HepG2 (cell line): Measurements from ENCODE around the gene LONP1. TPM values are rescaled to one million over a fixed set of nuclear protein-coding genes. Genes with fewer than 3 reads are reported as not detected.

Experiments
- GATAD2A ChIP-seq: IDR thresholded peaks from 2 replicates; pipeline ENCODE4 v1.6.1; 2016
- KLF16 ChIP-seq, 2 experiments: sonication (generic) in 1 of 2; formaldehyde crosslinking in 1 of 2; IDR thresholded peaks; 2 replicates each; pipeline versions ENCODE4 v1.6.1 to v1.8.0; 2016 to 2023; ENCODE audit warnings: missing genetic modification reagents in 2 of 2, missing compliant biosample characterization in 1 of 2
- KLF6 ChIP-seq: IDR thresholded peaks from 2 replicates; pipeline ENCODE4 v1.8.0; 2016; ENCODE audit warnings: missing biosample characterization, missing genetic modification reagents
- MXD3 ChIP-seq: IDR thresholded peaks from 2 replicates; pipeline ENCODE4 v1.6.1; 2016; ENCODE audit warnings: mild to moderate bottlenecking, missing biosample characterization, missing genetic modification reagents
- NBN ChIP-seq: fragments of 450-650 bp; conservative IDR thresholded peaks from 2 replicates; pipeline ENCODE4 v1.6.1; 2017
- NCOA2 ChIP-seq: sonication (generic); formaldehyde crosslinking; IDR thresholded peaks from 2 replicates; pipeline ENCODE4 v1.8.0; 2022; ENCODE audit warnings: inconsistent platforms
- SALL2 ChIP-seq: sonication (generic); formaldehyde crosslinking; IDR thresholded peaks from 2 replicates; pipeline ENCODE4 v1.8.1; 2023; ENCODE audit warnings: mild to moderate bottlenecking, missing genetic modification reagents, inconsistent platforms
- SP140L ChIP-seq: sonication (generic); formaldehyde crosslinking; IDR thresholded peaks from 2 replicates; pipeline ENCODE4 v1.4.0; 2020; ENCODE audit warnings: missing genetic modification reagents, borderline replicate concordance
- ZBTB21 ChIP-seq: sonication (generic); formaldehyde crosslinking; IDR thresholded peaks from 2 replicates; pipeline ENCODE4 v1.4.0; 2020; ENCODE audit warnings: missing genetic modification reagents
- ZBTB49 ChIP-seq: sonication (generic); formaldehyde crosslinking; IDR thresholded peaks from 2 replicates; pipeline ENCODE4 v1.4.0; 2020; ENCODE audit warnings: missing genetic modification reagents, borderline replicate concordance
- ZNF180 ChIP-seq: sonication (generic); formaldehyde crosslinking; IDR thresholded peaks from 2 replicates; pipeline ENCODE4 v1.4.0; 2020; ENCODE audit warnings: low read depth, missing genetic modification reagents, borderline replicate concordance
- ZNF274 ChIP-seq: sonication (generic); formaldehyde crosslinking; IDR thresholded peaks from 2 replicates; pipeline ENCODE4 v1.5.1; 2020; ENCODE audit warnings: mild to moderate bottlenecking, missing genetic modification reagents
- ZNF781 ChIP-seq: sonication (generic); formaldehyde crosslinking; IDR thresholded peaks from 2 replicates; pipeline ENCODE4 v1.5.1; 2020; ENCODE audit warnings: borderline replicate concordance, mild to moderate bottlenecking, missing genetic modification reagents; ENCODE audit errors: not compliant biosample characterization
- polyA plus RNA-seq, 8 experiments: library from polyadenylated mRNA; depleted of rRNA in 3 of 8; stranded (reverse) in 7 of 8; unstranded in 1 of 8; fragments of >200 nt; fragmentation: Illumina TruSeq in 4 of 8; extraction: Trizol in 4 of 8; gene quantifications; 2 replicates each; pipeline versions ENCODE4 v1.2.1 to v1.2.3, GENCODE V29; 2011 to 2016; ENCODE audit warnings: low read depth in 4 of 8, missing spikeins in 1 of 8, mixed read lengths in 1 of 8; ENCODE audit not compliant: insufficient read depth in 1 of 8
- total RNA-seq, 5 experiments: library from RNA; depleted of rRNA; stranded (reverse); fragments of >200 nt; fragmentation: Illumina TruSeq; extraction: Trizol; gene quantifications; 2 replicates each; pipeline ENCODE4 v1.2.3, GENCODE V29; 2016; ENCODE audit warnings: low read depth in 1 of 5
- TF ChIP-seq, protein P1 (sequence below): sonication (generic); formaldehyde crosslinking; IDR thresholded peaks from 2 replicates; pipeline ENCODE4 v1.4.0; 2020; ENCODE audit warnings: missing genetic modification reagents
- TF ChIP-seq, protein P2 (sequence below): fragments of 450-650 bp; IDR thresholded peaks from 2 replicates; pipeline ENCODE4 v1.6.1; 2017; ENCODE audit warnings: mild to moderate bottlenecking
- TF ChIP-seq, protein P3 (sequence below), 2 experiments: sonication (generic) in 1 of 2; formaldehyde crosslinking in 1 of 2; IDR thresholded peaks; 2 replicates each; pipeline versions ENCODE4 v1.4.0 to v1.6.1; 2018 to 2020; ENCODE audit warnings: missing genetic modification reagents in 2 of 2, borderline replicate concordance in 1 of 2, low read depth in 1 of 2, mild to moderate bottlenecking in 1 of 2, missing biosample characterization in 1 of 2

The LONP1 gene
- total and polyA plus RNA-seq, 2 of the 13 experiments (the other 11 are each of a cell fraction or from before 2014, with no cell fraction given), result 59.5 to 76.8 TPM

DNA sequence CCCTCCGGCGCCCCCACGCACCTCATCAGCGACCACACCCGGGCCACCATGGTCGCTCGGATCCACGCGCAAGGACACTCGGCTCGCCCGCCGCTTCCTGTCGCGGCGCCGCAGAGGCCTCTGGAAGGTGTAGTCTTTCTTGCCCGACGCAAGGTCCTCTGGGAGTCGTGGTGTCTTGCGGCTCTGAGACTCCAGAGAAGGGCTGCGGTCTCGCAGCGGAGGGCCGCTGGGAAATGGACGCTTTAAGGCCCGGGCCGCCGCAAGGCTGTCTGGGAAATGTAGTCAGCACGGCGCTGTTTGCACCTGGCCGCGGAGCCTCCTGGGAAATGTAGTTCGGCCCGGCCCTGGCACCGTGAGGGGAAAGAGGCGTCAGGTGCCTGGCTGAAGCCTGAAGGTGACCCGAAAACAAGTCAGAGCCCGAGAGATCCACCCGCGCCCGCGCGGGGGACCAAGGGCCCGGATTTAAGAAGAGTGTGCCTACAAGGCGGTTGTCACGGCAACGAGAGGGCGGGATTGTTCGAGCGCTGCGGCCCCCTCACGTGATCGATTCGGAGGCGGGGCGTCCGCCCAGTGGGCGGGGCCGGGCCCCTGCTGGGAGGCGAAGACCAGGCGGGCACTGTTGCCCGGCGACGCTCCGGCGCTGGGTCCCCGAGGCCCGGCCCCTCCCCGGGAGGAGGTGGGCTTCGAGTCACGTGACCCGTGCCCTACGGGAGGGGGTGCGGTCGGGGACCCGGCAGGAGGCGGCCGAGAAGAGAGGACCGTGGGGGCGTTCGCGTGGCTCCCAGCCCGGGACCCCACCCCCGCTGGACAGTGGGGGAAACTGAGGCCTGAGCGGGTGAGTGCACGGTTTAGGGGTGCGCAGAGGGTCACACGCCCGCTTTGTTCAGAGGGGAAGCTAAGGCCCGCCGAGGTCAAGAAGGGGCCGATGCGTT is 39.2 kb downstream of the LONP1 start, which contains the start of the genes HSD11B1L and MICOS13 (continued):
- TF ChIP-seq, protein P1, sequence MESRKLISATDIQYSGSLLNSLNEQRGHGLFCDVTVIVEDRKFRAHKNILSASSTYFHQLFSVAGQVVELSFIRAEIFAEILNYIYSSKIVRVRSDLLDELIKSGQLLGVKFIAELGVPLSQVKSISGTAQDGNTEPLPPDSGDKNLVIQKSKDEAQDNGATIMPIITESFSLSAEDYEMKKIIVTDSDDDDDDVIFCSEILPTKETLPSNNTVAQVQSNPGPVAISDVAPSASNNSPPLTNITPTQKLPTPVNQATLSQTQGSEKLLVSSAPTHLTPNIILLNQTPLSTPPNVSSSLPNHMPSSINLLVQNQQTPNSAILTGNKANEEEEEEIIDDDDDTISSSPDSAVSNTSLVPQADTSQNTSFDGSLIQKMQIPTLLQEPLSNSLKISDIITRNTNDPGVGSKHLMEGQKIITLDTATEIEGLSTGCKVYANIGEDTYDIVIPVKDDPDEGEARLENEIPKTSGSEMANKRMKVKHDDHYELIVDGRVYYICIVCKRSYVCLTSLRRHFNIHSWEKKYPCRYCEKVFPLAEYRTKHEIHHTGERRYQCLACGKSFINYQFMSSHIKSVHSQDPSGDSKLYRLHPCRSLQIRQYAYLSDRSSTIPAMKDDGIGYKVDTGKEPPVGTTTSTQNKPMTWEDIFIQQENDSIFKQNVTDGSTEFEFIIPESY (CRISPR knock-in tag), result no peak
- no peak for TF ChIP-seq ZNF180 (CRISPR knock-in tag)
- TF ChIP-seq KLF6 (CRISPR knock-in tag), result peak; percentile 80
- TF ChIP-seq ZNF781 (CRISPR knock-in tag), result no peak
- TF ChIP-seq SP140L (CRISPR knock-in tag), result no peak
- no peak for TF ChIP-seq ZBTB49 (CRISPR knock-in tag)
- TF ChIP-seq ZBTB21 (CRISPR knock-in tag), result no peak
- TF ChIP-seq SALL2, result no peak; the same call in 1 of the 2 replicates
- TF ChIP-seq MXD3, result peak; percentile 81; the same call in 1 of the 2 replicates
- TF ChIP-seq NBN, result no peak
- TF ChIP-seq, protein P2, sequence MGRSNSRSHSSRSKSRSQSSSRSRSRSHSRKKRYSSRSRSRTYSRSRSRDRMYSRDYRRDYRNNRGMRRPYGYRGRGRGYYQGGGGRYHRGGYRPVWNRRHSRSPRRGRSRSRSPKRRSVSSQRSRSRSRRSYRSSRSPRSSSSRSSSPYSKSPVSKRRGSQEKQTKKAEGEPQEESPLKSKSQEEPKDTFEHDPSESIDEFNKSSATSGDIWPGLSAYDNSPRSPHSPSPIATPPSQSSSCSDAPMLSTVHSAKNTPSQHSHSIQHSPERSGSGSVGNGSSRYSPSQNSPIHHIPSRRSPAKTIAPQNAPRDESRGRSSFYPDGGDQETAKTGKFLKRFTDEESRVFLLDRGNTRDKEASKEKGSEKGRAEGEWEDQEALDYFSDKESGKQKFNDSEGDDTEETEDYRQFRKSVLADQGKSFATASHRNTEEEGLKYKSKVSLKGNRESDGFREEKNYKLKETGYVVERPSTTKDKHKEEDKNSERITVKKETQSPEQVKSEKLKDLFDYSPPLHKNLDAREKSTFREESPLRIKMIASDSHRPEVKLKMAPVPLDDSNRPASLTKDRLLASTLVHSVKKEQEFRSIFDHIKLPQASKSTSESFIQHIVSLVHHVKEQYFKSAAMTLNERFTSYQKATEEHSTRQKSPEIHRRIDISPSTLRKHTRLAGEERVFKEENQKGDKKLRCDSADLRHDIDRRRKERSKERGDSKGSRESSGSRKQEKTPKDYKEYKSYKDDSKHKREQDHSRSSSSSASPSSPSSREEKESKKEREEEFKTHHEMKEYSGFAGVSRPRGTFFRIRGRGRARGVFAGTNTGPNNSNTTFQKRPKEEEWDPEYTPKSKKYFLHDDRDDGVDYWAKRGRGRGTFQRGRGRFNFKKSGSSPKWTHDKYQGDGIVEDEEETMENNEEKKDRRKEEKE, result no peak
- peak in 1 of 2 experiments; percentile 49; a peak in 2 of 4 replicates for TF ChIP-seq KLF16 (CRISPR knock-in tag; IDR thresholded peaks at IDR 0.05)
- no peak; the same call in 1 of the 2 replicates for TF ChIP-seq NCOA2 (CRISPR knock-in tag)
- TF ChIP-seq, protein P3, sequence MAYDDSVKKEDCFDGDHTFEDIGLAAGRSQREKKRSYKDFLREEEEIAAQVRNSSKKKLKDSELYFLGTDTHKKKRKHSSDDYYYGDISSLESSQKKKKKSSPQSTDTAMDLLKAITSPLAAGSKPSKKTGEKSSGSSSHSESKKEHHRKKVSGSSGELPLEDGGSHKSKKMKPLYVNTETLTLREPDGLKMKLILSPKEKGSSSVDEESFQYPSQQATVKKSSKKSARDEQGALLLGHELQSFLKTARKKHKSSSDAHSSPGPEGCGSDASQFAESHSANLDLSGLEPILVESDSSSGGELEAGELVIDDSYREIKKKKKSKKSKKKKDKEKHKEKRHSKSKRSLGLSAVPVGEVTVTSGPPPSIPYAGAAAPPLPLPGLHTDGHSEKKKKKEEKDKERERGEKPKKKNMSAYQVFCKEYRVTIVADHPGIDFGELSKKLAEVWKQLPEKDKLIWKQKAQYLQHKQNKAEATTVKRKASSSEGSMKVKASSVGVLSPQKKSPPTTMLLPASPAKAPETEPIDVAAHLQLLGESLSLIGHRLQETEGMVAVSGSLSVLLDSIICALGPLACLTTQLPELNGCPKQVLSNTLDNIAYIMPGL (CRISPR knock-in tag; IDR thresholded peaks at IDR 0.05; ENCODE audit: borderline replicate concordance in 1 of 2, low read depth in 1 of 2), result peak; percentile 55 to 56
- TF ChIP-seq ZNF274 (CRISPR knock-in tag), result no peak
- TF ChIP-seq GATAD2A (CRISPR knock-in tag), result peak; percentile 50
